Measurements from ENCODE around the gene TET3.

TET3 gene

GRCh38 chr2:73965053-73965452 is 19.7 kb upstream of the TET3 start:
- DNase-seq (ENCODE audit: low spot score) = no peak

- no peak for DNase-seq (ENCODE audit: low spot score)
Measured at GRCh38 chr2:73968357-73968937, 16.3 kb upstream of the TET3 start.

GRCh38 chr2:73969356-73969755 is 15.4 kb upstream of the TET3 start:
- no peak for DNase-seq (ENCODE audit: low spot score)

GRCh38 chr2:73970141-73970803 is 14.4 kb upstream of the TET3 start:
- DNase-seq (ENCODE audit: low spot score) = no peak

GRCh38 chr2:73970850-73971471 is 13.7 kb upstream of the TET3 start:
- no peak for DNase-seq (ENCODE audit: low spot score)

GRCh38 chr2:73971722-73972121 is 13.0 kb upstream of the TET3 start:
- no peak for DNase-seq (ENCODE audit: low spot score)

GRCh38 chr2:73972846-73973245 is 11.9 kb upstream of the TET3 start:
- no peak for DNase-seq (ENCODE audit: low spot score)

- DNase-seq (ENCODE audit: low spot score) = no peak
Measured at GRCh38 chr2:73975731-73976130, 9.0 kb upstream of the TET3 start.

- DNase-seq (ENCODE audit: low spot score) = no peak
Measured at GRCh38 chr2:73976803-73977202, 7.9 kb upstream of the TET3 start.

- no peak for DNase-seq (ENCODE audit: low spot score)
Measured at GRCh38 chr2:73977466-73977865, 7.2 kb upstream of the TET3 start.

GRCh38 chr2:73979021-73979420 is 5.7 kb upstream of the TET3 start:
- DNase-seq (ENCODE audit: low spot score) = no peak

GRCh38 chr2:73979686-73980085 is 5.0 kb upstream of the TET3 start:
- no peak for DNase-seq (ENCODE audit: low spot score)

GRCh38 chr2:73980566-73980965 is 4.1 kb upstream of the TET3 start:
- DNase-seq (ENCODE audit: low spot score) = no peak

- DNase-seq (ENCODE audit: low spot score) = peak; percentile 47
Measured at GRCh38 chr2:73981081-73982001, 3.4 kb upstream of the TET3 start.

- no peak for DNase-seq (ENCODE audit: low spot score)
Measured at GRCh38 chr2:73982140-73982617, 2.5 kb upstream of the TET3 start.

- peak; percentile 93 for DNase-seq (ENCODE audit: low spot score)
Measured at GRCh38 chr2:73983322-73984202, 1.1 kb upstream of the TET3 start.

GRCh38 chr2:73984922-73985307 is 205 bp downstream of the TET3 start:
- DNase-seq (ENCODE audit: low spot score) = peak; percentile 37

- DNase-seq (ENCODE audit: low spot score) = no peak
Measured at GRCh38 chr2:73985308-73986084, 786 bp downstream of the TET3 start.

GRCh38 chr2:73986085-73986681 is 1.5 kb downstream of the TET3 start:
- no peak for DNase-seq (ENCODE audit: low spot score)
